IMR-90 (cell line): ENCODE results near the gene PRSS3. TPM values are rescaled to one million over a fixed set of nuclear protein-coding genes. Genes with fewer than 3 reads are reported as not detected.
"Not testable (repeated sequence)": the region's sequence is repeated elsewhere in the genome, so short reads cannot be mapped to it uniquely, and the experiment has no call there.

ENCODE experiments used
- ATAC-seq: fragments of 200-7000 bp; cut with Tn5 transposase; 2 replicates; pipeline ENCODE4 v1.9.1; 2020; ENCODE audit warnings: low read depth, mild to moderate bottlenecking, moderate library complexity
- BruUV-seq: library from RNA; stranded (reverse); fragments of 400-500 nt; replicated peaks from 2 replicates; lab custom pipeline; 2021; lab: Mats Ljungman, UMichigan
- CTCF ChIA-PET: fragments of 300-600 bp; formaldehyde crosslinking; extraction: SDS; loops from one replicate; lab custom pipeline; 2021; ENCODE audit warnings: antibody characterized with exemption; lab: Yijun Ruan, JAX
- POLR2A ChIA-PET: fragments of 300-600 bp; sonication (Branson Sonifier 250); formaldehyde crosslinking; loops from one replicate; lab custom pipeline; 2022; ENCODE audit warnings: antibody characterized with exemption; ENCODE audit not compliant: unreplicated experiment; lab: Charles Lee
- DNase-seq: peaks from one replicate; pipeline ENCODE4 v3.0.0; 2013
- H2AFZ ChIP-seq: replicated peaks from 2 replicates; pipeline ENCODE3; 2013; ENCODE audit warnings: low read length, mild to moderate bottlenecking; ENCODE audit not compliant: poor library complexity
- H2AK5ac ChIP-seq: 2 replicates; pipeline ENCODE4 v1.6.1; 2013; ENCODE audit warnings: low read depth, low read length, inconsistent platforms
- H2AK9ac ChIP-seq: replicated peaks from 2 replicates; pipeline ENCODE3; 2013; ENCODE audit warnings: mild to moderate bottlenecking, low read depth, low read length, moderate library complexity; ENCODE audit not compliant: poor library complexity
- H2BK120ac ChIP-seq: 2 replicates; pipeline ENCODE4 v1.6.1; 2013; ENCODE audit warnings: low read depth, low read length, inconsistent platforms
- H2BK15ac ChIP-seq: 3 replicates; pipeline ENCODE4 v1.6.1; 2013; ENCODE audit warnings: low read depth, low read length, inconsistent platforms
- H2BK20ac ChIP-seq: 2 replicates; pipeline ENCODE4 v1.6.1; 2013; ENCODE audit warnings: low read depth, mild to moderate bottlenecking, inconsistent platforms, low read length, moderate library complexity
- H2BK5ac ChIP-seq: 2 replicates; pipeline ENCODE4 v1.6.1; 2013; ENCODE audit warnings: mild to moderate bottlenecking, low read depth, low read length, inconsistent platforms; ENCODE audit not compliant: poor library complexity, severe bottlenecking
- H3K14ac ChIP-seq: replicated peaks from 2 replicates; pipeline ENCODE4 v1.6.1; 2013; ENCODE audit warnings: low read depth, low read length, inconsistent platforms
- H3K18ac ChIP-seq: 2 replicates; pipeline ENCODE4 v1.6.1; 2013; ENCODE audit warnings: low read depth, low read length, control low read depth
- H3K23ac ChIP-seq: 2 replicates; pipeline ENCODE4 v1.6.1; 2013; ENCODE audit warnings: low read depth, low read length, inconsistent platforms
- H3K27ac ChIP-seq: 2 replicates; pipeline ENCODE4 v1.5.1; 2013; ENCODE audit warnings: mild to moderate bottlenecking, control low read depth, low read length; ENCODE audit not compliant: insufficient read depth
- H3K27me3 ChIP-seq: 2 replicates; pipeline ENCODE4 v1.6.1; 2013; ENCODE audit warnings: low read length; ENCODE audit not compliant: control insufficient read depth, insufficient read depth
- H3K36me3 ChIP-seq: 2 replicates; pipeline ENCODE4 v1.6.1; 2013; ENCODE audit warnings: low read length, mixed read lengths; ENCODE audit not compliant: control insufficient read depth, insufficient read depth
- H3K4ac ChIP-seq: 2 replicates; pipeline ENCODE4 v1.6.1; 2013; ENCODE audit warnings: low read depth, low read length, inconsistent platforms
- H3K4me1 ChIP-seq: 2 replicates; pipeline ENCODE4 v1.6.1; 2013; ENCODE audit warnings: low read length, mixed read lengths; ENCODE audit not compliant: control insufficient read depth, insufficient read depth
- H3K4me2 ChIP-seq: 2 replicates; pipeline ENCODE4 v1.6.1; 2013; ENCODE audit warnings: low read depth, mild to moderate bottlenecking, control low read depth, low read length, moderate library complexity
- H3K4me3 ChIP-seq: 2 replicates; pipeline ENCODE4 v1.5.1; 2013; ENCODE audit warnings: low read depth, mild to moderate bottlenecking, control low read depth, low read length, moderate library complexity; ENCODE audit not compliant: insufficient read depth
- H3K56ac ChIP-seq: 2 replicates; pipeline ENCODE4 v1.6.1; 2013; ENCODE audit warnings: low read length, inconsistent platforms; ENCODE audit not compliant: insufficient read depth; ENCODE audit errors: extremely low read depth
- H3K79me1 ChIP-seq, 2 experiments: 2 replicates each; pipeline ENCODE4 v1.6.1; 2013; ENCODE audit warnings: low read length in 2 of 2, inconsistent platforms in 1 of 2, low read depth in 1 of 2
- H3K9ac ChIP-seq: 2 replicates; pipeline ENCODE4 v1.6.1; 2013; ENCODE audit warnings: low read depth, low read length, control low read depth
- H3K9me1 ChIP-seq: 2 replicates; pipeline ENCODE4 v1.6.1; 2013; ENCODE audit warnings: low read length, inconsistent platforms; ENCODE audit not compliant: insufficient read depth
- H3K9me3 ChIP-seq: 2 replicates; pipeline ENCODE4 v1.6.1; 2013; ENCODE audit warnings: low read length; ENCODE audit not compliant: control insufficient read depth, insufficient read depth
- H4K20me1 ChIP-seq: 2 replicates; pipeline ENCODE4 v1.6.1; 2013; ENCODE audit warnings: low read length, inconsistent platforms; ENCODE audit not compliant: insufficient read depth
- H4K5ac ChIP-seq: 2 replicates; pipeline ENCODE4 v1.6.1; 2013; ENCODE audit warnings: mild to moderate bottlenecking, low read depth, low read length, control low read depth
- H4K8ac ChIP-seq, 2 experiments: 2 replicates each; pipeline ENCODE4 v1.6.1; 2013; ENCODE audit warnings: low read depth in 2 of 2, low read length in 2 of 2, control low read depth in 1 of 2, inconsistent platforms in 1 of 2
- H4K91ac ChIP-seq: 2 replicates; pipeline ENCODE4 v1.6.1; 2013; ENCODE audit warnings: low read depth, low read length, inconsistent platforms; ENCODE audit not compliant: insufficient read depth
- WGBS, 2 experiments: methylation state at CpG; one replicate each; pipeline versions ENCODE4 v1.1.5 to v1.1.7; 2013; ENCODE audit warnings: missing lambda C conversion rate in 2 of 2; ENCODE audit not compliant: insufficient read length in 1 of 2; ENCODE audit errors: extremely low coverage in 2 of 2; 5-methylcytosine and 5-hydroxymethylcytosine counted together
- dilution Hi-C: fragments of 300-500 bp; cut with HindIII; formaldehyde crosslinking; loops from one replicate; pipeline ENCODE4 v1.14.3; 2018; ENCODE audit warnings: low sequenced_read_pairs; ENCODE audit not compliant: unreplicated experiment
- in situ Hi-C: fragments of 300-500 bp; cut with MboI; formaldehyde crosslinking; loops from 3 replicates; pipeline ENCODE4 v1.14.3; 2019; ENCODE audit warnings: low sequenced_read_pairs, inconsistent platforms, mixed read lengths
- intact Hi-C: fragments of 100-400 bp; cut with micrococcal nuclease; formaldehyde crosslinking; loops from 2 replicates; pipeline ENCODE4 v1.10.0; 2022
- polyA plus RNA-seq, 3 experiments: library from polyadenylated mRNA; depleted of rRNA; stranded (reverse); fragments of >200 nt; gene quantifications; 2 replicates each; pipeline ENCODE4 v1.2.3, GENCODE V29; 2012; ENCODE audit warnings: low replicate concordance in 1 of 3
- total RNA-seq: library from RNA; depleted of rRNA; stranded (reverse); fragments of >200 nt; gene quantifications from 2 replicates; pipeline ENCODE4 v1.2.3, GENCODE V29; 2012

PRSS3 gene
- total and polyA plus RNA-seq, 2 of the 4 experiments (the other 2 are of a cell fraction): 7.0 to 26.9 TPM

DNA sequence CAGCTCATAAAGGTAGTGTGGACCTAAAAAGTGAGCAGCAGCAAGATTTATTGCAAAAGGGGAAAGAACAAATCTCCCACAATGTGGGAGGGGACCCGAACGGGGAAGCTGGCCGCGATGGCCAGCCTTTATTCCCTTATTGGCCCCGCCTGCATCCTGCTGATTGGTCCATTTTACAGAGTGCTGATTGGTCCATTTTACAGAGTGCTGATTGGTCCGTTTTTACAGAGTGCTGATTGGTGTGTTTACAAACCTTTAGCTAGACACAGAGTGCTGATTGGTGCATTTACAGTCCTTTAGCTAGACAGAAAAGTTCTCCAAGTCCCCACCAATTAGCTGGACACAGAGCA, 46.1 kb upstream of the PRSS3 start:
- dilution Hi-C loops: not testable (repeated sequence)

More for the DNA sequence above, 46.1 kb upstream of the PRSS3 start:
- H3K14ac ChIP-seq, POLR2A ChIA-PET, intact Hi-C loops, H2BK120ac ChIP-seq, DNase-seq, H3K79me1 ChIP-seq, H3K9ac ChIP-seq, H3K4me1 ChIP-seq, H3K18ac ChIP-seq, H2AK5ac ChIP-seq, H3K27ac ChIP-seq, H2AFZ ChIP-seq, H3K4ac ChIP-seq, ATAC-seq, H2BK15ac ChIP-seq, H4K20me1 ChIP-seq, H2BK5ac ChIP-seq, H3K56ac ChIP-seq, H3K36me3 ChIP-seq, H2BK20ac ChIP-seq, in situ Hi-C loops, H2AK9ac ChIP-seq, H3K4me2 ChIP-seq, H3K4me3 ChIP-seq, BruUV-seq, H4K8ac ChIP-seq, H3K23ac ChIP-seq, H4K5ac ChIP-seq, H4K91ac ChIP-seq, H3K9me1 ChIP-seq, H3K9me3 ChIP-seq: not testable (repeated sequence)
- CTCF ChIA-PET: interaction anchor here (0.5 to 3.1 kb wide), 2 partner anchors 8 to 11 kb away, joined by 5 to 13 read pairs; no protein-coding TSS in a partner anchor
- peaks cover 40% of the 10 kb centered on the region for H3K27me3 ChIP-seq
- no CpG with 5 or more reads among the region's 6 CpGs for WGBS, 2 experiments
